Effector CD8-positive, alpha-beta T cell (primary cell): ENCODE data around the gene ANXA11.
"Not testable (repeated sequence)": the region's sequence is repeated elsewhere in the genome, so short reads cannot be mapped to it uniquely, and the experiment has no call there.

Experiments used
- DNase-seq: peaks from one replicate; lab custom pipeline; 2025; lab: John Stamatoyannopoulos, UW
- total RNA-seq, 4 experiments: gene quantifications; one replicate each; lab custom pipeline; 2026; lab: John Stamatoyannopoulos, UW

ANXA11 gene
- 211 to 251 (median 238) reads per million in 4 experiments for total RNA-seq

DNA sequence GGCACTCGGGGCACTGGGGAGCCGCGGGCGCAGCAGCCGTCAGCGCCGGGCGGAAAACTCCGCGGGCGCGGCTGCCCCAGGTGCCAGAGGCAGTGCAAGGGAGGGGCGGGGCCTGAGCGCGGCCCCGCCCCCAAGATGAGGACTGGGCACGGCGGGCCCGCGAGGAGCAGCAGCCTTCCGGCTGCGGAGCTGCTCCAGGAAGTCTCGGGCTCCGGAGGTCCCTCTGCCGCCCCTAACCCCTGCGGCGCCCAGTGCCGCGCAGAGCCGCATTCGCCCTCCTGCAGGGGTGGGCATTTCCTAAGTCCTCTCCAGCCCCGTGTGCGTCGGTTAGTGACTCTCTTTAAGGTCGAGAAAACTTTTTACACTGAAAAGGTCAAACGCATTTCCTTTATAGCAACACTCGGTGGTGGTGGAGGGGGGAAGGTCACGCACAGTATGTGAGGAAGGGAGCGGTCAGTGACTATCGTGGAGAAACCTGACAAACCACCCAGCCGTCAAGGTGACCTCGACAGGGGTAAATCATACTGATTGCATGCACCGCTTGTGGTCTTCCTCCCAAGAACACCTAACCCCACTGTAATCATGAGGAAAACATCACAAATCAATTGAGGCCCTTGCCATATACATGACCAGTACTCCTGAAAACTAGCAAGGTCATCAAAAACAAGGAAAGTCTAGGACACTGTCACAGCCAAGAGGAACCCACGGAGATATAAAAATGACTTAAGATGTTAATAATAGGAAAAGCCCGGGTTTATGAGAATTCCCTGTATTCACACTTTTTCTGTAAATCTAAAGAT is at the start of gene ANXA11:
Gene ANXA11, minus strand, starts transcription at position 61 of the 800 bp plus-strand sequence. CDS start 32,676 bp downstream, outside the sequence.
- DNase-seq, result peak; percentile 77

DNA sequence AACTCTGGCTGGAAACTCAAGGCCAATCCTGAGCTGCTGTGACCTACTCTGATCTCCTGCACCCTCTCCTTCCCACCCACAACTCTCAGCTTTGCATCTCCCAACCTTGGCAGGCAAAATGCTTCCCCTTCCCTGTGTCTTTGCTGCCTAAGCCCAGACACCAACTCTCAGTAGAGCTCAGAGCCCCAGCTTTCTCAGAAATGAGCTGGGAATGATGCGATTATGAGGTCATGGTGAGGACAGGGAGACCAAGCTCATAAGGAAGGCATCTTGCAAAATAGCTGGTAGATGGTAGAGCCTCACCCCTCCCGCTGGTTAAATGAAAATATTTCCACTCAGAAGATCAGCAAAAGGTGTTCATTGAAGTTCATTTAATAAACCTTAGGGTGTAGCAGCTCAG is 49.4 kb upstream of the ANXA11 start:
- not testable (repeated sequence) for DNase-seq

DNA sequence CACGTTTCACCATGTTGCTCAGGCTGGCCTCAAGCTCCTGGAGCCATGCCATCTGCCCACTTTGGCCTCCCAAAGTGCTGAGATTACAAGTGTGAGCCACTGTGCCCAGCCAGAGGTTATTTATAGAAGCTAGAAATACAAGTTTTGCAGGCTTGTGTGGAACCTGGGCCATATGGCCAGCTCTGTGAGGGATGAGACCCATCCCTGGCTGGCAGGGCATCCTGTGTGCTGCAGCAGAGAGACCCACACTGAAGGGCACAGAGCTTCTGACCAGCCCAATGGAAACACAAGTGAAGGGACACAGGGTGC is 48.6 kb upstream of the ANXA11 start:
- not testable (repeated sequence) for DNase-seq

DNA sequence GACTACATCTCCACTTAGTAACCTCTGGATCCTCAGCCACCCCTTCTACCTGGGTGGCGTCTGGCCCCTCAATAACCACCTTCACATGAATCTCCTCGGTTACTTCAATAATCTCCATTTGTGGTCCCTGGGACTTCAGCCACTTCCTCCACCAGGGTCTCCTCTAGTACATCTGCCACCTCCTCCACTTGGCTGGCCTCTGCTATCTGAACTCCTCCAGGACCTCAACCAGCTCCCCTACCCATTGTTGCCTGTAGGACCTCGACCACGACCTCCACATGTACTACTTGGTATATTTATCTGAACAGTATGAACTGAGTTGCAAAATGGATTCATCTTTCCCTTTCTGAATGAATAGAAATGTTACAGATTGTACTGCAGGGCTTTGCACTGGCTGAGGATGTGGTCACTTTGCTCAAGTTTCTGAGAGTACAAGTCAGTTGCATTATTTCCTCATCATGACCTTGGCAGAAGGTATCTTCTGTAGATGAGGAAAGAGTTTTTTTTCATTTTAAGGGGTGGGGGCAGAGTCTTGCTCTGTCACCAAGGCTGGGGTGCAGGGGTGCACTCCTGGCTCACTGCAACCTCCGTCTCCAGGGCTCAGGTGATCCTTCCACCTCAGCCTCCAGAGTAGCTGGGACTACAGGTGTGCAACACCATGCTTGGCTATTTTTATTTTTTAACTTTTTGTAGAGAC is 48.1 kb upstream of the ANXA11 start:
- no peak for DNase-seq

DNA sequence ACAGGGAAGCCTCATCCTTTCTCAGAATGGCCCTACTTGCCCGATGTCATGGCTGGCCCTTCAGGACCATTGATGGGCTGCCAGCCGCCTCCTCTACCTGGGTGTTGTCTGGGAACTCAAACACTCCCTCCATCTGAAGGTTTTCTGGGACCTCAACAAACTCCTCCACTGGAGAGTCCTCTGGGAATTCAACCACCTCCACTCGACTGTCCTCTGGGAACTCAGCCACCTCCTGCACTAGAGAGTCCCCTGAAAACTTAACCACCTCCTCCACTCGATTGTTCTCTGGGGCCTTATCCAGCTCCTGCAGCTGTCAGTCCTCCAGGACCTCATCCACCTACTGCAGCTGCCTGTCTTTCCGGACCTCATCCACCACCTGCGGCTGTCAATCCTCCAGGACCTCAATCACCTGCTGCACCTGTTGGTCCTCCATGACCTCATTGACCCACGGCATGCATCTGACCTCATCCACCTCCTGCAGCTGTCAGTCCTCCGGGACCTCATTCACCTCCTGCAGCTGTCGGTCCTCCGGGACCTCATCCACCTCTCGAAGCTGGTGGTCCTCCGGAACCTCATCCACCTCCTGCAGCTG is 47.1 kb upstream of the ANXA11 start:
- no peak for DNase-seq

DNA sequence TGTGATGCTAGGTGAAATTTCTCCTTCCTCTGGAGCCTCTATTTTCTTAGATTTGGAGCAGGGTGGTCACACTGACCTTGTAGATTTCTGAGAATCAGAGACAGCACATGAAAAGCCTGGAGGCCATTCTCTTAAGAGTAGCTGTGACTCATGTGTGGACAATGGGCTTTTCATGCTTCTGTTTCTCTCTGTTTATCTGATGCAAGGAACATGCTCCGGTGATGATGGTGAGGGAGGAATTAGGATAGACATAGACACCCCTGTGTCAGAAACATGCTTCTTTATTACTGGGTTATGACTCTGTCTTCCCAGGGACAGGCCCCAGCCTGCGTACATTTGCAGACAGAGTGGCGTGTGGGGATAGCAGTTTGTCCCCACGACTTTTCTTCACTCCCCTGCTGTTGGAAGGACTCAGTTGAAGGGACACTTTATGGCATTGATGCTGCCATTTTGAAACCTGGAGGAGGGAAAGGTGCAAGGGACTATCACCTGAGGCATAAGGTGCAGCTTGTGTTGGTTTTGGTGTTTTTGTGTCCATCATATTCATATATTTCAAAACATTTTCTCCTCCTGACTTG is 46.5 kb upstream of the ANXA11 start:
- DNase-seq, result not testable (repeated sequence)

DNA sequence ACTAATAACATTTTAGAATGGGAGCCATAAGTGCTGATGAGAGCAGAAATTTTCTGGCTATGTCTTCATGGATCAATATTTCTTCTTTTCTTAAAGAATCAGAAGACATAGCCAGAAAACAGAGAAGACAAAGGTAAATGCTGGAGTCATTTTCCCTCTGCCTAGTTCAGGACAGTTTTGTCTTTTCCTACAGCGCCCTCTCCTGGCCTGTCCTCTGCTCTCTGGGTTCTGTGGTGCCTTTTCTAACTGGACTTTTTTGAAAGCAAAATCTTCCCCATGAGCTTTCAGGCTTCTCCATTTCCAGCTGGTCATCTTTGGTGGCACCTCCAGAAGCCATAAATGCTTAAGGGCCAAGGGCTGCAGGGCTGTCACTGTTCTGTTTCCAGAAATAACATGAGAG is 45.1 kb upstream of the ANXA11 start:
- not testable (repeated sequence) for DNase-seq

DNA sequence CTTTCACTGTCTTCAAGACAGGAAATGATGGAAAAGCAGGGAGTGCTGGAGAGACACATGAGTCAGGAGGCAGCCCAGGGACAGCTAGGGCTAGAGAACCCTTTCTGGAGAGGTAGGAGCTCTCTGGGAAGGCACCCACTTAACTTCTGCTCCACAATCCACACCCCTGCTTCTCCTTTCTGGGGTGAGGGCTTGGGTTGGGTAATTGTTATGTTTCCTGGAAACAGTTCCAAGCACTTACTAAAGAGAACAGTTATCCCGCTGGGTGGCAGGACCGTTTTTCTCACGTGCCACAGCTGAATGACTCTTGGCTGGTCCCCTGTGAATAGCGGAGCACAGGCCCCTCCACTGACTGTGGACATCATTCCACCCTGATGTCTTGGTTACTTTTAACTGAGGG is 44.6 kb upstream of the ANXA11 start:
- not testable (repeated sequence) for DNase-seq

DNA sequence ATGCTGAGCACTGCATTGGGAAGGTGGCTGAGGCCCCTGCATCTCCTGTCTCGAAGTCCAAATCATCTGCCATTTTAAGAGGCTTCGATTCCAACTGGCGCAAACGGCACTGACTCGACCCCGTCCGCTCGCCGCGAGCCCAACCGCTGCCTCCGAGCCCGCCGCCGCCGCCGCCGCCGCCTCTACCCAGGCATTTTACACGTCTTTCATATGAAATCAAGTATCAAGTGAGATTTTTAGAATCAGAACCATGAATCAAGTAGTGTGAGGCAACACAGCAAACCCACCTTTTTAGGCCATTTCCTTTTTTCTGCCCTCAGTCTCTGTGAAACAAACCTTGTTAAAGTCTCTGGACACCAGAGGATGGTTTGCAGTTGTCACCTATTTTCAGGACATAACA is 42.3 kb upstream of the ANXA11 start:
- not testable (repeated sequence) for DNase-seq

DNA sequence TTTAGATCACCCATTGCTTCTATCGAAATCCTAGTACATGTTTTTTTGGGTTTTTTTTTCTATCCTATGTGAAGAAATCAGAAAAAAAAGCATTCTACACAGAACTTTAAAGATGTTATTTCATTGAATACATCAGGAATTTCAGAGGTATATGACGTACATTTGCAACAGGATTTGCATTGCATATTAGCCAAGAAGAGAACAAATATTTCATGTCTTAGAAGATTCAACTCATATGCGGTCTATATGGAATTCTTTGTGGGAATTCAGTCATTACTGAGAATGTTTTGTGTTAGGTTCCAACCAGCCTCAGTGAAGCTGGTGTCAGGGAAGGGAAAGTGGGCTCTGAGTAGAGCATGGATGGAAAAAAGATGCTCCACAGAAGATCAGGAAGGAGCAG is 39.0 kb upstream of the ANXA11 start:
- not testable (repeated sequence) for DNase-seq

DNA sequence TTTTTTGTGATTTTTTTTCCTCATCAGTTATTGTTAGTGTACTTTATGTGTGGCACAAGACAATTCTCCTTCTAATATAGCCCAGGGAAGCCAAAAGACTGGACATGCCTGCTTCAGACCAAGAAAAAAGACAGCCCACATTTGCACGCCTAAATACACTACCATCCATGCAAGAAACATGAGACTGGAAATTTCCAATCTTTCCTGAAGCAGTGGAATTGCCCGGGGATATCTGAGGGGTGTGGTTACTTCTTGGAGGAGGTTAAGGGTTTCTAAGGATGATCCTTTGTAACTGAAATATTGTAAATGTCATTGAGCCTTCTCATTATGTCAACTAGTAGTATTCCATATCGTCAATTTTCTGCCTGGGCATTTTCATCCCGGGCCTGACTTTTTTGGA is 37.0 kb upstream of the ANXA11 start:
- DNase-seq, result not testable (repeated sequence)

DNA sequence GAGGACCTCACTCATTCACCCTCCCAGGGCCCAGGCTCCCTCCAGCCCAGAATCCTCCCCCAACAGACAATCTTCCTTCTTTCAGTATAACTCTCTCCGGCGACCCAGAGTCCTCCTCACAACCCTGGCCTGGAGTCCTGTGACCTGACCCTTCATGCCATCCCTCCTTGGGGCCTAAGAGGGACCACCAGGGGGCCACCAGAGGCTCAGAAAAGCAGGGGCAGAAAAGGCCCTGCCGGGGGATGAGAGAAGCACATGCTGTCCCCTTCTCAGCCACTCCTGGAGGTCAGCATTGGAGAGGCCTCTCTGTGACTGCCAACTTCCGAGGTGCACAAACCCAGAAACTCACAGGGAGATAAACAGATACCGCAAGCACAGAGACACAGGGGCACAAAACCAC is 31.1 kb upstream of the ANXA11 start:
- not testable (repeated sequence) for DNase-seq

DNA sequence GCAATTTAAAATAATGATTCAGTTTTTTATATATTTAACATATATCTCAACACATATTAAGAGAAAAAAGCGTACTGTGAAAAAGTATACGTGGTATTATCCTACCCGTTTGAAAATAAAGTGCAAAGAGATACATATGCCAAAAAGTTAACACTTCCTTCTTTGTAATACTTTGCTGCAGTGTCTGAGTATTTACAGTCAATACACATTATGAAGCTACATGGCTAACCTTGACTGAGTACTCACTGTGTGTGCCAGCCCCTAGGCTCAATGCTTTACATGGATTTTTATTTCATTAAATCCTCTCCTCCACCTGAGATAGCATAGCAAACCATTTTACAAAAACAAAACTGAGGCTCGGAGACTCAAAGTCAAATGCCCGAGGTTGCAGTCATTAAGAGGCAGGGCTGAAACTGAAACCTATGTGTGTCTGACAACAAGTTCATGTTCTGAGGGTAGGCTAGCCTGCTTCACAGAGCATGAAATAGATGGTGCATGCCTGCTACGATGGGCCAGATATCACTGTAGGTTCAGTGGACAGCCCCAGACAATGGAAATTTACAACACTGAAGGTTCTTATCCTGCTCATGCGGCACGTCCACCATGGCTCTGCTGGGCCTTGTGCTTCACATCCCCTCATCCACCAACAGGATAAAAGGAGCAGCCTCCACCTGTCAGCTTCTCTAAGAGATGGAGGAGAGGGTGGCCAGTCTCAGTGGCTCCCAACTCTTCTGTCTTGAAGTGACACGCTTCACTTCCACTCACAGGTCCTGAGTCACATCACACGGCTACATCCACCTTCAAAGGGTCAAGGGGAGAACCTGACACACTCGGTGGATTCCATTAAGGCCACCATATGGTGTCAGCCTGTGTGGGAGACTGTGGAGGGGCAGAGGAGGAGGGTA is 29.2 kb upstream of the ANXA11 start:
- not testable (repeated sequence) for DNase-seq

DNA sequence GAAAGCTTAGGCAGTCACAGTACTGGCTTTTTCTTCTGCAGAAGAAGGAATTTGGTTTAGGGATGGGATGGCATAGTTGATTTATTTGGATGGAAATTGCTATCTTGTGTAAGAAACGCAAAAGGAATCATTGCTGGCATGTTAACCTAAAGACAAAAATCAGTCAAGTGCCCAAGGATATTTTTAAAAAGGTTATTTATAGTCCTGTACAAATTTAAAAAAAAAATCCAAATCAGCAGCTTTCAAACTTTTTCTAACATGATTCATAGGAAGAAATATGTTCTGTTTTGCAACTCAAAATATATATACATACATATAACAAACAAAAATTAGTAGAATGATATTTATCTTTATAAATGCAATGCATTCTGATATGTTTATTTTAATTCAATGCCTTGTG is 28.5 kb upstream of the ANXA11 start:
- not testable (repeated sequence) for DNase-seq

DNA sequence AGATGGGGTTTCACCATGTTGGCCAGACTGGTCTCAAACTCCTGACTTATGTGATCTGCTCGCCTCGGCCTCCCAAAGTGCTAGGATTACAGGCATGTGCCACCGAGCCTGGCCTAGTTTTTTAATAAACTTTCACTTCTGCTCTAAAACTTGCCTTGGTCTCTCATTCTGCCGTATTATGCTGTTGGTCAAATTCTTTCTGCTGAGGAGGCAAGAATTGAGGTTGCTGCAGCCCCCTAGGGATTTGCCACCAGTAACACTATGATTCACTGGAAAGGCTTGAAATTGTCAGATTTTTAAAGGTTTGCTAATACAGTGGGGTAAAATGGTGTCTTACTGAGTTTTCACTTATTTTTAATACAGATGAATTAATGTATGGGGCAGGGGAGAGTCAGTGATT is 21.4 kb upstream of the ANXA11 start:
- not testable (repeated sequence) for DNase-seq

DNA sequence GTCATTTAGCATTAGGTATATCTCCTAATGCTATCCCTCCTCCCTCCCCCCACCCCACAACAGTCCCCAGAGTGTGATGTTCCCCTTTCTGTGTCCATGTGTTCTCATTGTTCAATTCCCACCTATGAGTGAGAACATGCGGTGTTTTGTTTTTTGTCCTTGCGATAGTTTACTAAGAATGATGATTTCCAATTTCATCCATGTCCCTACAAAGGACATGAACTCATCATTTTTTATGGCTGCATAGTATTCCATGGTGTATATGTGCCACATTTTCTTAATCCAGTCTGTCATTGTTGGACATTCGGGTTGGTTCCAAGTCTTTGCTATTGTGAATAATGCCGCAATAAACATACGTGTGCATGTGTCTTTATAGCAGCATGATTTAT is 17.7 kb upstream of the ANXA11 start:
- DNase-seq, result not testable (repeated sequence)

DNA sequence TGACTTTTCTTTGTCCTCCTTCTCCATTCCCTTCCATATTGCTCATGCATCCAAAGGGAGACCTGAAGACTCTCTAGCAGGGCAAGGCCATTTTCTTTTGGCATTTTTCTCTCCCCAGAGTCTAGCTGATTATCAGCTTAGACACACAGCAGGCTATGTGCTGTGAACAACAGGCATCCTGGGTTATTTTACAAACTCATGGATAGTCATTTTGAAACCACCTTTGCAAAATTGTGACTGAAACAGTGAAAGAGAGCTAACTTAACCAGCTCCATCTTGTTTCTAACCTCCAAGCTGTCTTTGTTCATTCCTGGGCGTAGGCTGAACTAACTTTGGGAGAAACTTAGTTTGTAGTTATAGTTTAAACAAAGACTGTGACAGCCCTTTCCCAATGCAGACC is 13.5 kb upstream of the ANXA11 start:
- not testable (repeated sequence) for DNase-seq

DNA sequence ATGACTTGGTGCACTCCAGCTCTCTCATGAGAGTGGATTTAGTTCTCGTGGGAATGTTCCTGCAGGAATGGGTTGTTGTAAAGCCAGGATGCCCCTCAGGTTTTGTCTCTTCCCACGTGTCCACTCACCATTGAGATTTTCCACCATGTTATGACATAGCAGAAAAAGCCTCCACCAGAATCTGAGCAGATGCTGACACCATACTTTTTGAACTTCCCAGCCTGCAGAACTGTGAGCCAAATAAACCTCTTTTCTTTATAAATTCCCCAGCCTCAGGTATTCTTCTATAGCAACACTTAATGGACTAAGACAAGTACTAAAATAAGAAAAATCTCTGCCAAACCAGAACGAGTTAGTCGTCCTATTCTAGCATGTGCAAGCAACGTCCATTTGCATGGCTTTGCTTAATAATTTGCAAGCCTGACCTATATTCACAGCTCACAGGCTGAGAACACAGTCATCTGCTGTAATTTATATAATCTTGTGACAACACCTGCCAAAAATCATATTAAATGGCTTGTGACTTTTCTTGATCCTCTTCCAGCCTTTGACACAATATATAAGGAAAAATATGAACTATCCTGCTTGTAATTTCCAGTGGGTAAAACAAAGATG is 9.1 kb upstream of the ANXA11 start:
- DNase-seq, result not testable (repeated sequence)

DNA sequence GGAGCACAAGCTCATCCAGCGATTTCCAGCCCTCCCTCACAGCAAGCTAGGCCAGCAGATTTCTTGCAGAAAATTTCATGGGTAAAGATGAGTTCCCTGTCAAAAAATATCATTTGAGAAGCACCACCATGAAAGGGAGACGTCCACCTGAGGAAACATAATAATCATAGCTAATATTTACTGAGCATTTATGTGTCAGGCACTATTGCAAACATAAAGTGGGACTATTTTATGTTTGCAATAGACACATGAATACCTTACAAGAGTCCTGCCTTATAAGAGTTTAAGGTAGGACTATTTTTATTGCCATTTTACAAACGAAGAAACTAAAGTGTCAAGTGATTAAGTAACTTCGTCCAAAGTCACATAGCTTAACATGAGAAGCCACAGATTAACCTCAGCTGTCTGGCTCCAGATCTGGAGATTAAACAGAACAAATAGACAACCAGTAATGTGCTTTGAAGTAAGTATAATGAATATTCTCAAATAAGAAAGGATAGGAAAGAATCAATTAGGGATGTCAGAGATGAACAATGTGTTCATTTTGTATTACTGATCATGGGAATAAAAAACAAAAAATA is 7.3 kb upstream of the ANXA11 start:
- DNase-seq, result not testable (repeated sequence)

DNA sequence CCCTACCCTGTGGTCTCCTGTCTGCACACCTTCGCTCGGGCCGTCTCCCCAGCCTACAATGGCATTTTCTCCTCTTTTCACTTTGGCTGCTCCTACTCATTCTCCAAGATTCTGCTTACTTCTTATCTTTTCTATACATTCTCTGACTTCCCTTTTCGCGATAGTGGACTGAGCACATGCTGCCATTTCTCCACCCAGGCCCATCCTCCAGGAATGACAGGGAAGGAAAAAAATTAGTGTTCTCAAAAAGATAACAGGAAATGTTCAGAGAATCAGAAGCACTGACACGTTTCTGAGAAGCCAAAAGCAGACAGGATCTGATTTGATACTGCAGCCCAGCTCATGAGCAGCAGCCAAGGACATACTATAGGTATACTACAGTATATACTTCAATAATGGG is 6.4 kb upstream of the ANXA11 start:
- DNase-seq, result no peak

DNA sequence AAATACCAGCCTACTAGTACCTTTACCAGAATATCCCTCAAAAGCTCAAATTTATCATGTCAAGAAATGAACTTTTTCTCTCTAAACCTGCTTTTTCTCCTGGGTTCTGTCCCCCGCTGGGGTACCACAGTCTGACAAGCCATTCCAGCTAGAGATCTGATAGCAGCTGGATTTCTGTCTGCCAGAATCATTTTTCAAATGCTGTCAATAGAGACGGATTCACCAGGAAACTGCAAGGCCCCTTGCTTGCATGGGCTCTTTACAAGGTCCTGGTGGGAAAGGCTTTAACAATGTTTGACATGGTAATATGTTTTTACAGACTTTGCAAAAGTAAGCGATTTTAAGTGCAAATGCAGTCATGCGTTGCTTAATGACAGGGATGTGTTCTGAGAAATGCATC is 4.9 kb upstream of the ANXA11 start:
- no peak for DNase-seq
